Measurements from ENCODE around the gene NCKAP5.
"Not testable (repeated sequence)": the region's sequence is repeated elsewhere in the genome, so short reads cannot be mapped to it uniquely, and the experiment has no call there.

NCKAP5 gene

GRCh38 chr2:133249362-133249761 lies 318.9 kb downstream of the NCKAP5 start:
- no peak for DNase-seq

- no peak for DNase-seq
Observed at GRCh38 chr2:133248264-133248663, 320.0 kb downstream of the NCKAP5 start.

GRCh38 chr2:133247631-133248030 lies 320.6 kb downstream of the NCKAP5 start:
- no peak for DNase-seq

GRCh38 chr2:133241224-133241571 lies 327.1 kb downstream of the NCKAP5 start:
- DNase-seq = no peak

GRCh38 chr2:133240491-133241223 lies 327.6 kb downstream of the NCKAP5 start:
- DNase-seq = no peak

GRCh38 chr2:133235968-133236367 lies 332.3 kb downstream of the NCKAP5 start:
- DNase-seq = no peak

GRCh38 chr2:133232556-133232955 lies 335.7 kb downstream of the NCKAP5 start:
- no peak for DNase-seq

- no peak for DNase-seq
Observed at GRCh38 chr2:133231264-133231663, 337.0 kb downstream of the NCKAP5 start.

GRCh38 chr2:133229974-133230373 lies 338.3 kb downstream of the NCKAP5 start:
- no peak for DNase-seq

GRCh38 chr2:133223226-133223625 lies 345.0 kb downstream of the NCKAP5 start:
- no peak for DNase-seq

GRCh38 chr2:133221398-133221797 lies 346.9 kb downstream of the NCKAP5 start:
- DNase-seq = no peak

- DNase-seq = no peak
Observed at GRCh38 chr2:133218204-133218603, 350.1 kb downstream of the NCKAP5 start.

- no peak for DNase-seq
Observed at GRCh38 chr2:133215477-133215876, 352.8 kb downstream of the NCKAP5 start.

- DNase-seq = no peak
Observed at GRCh38 chr2:133213651-133214050, 354.6 kb downstream of the NCKAP5 start.

- DNase-seq = no peak
Observed at GRCh38 chr2:133209325-133209724, 358.9 kb downstream of the NCKAP5 start.

- not testable (repeated sequence) for DNase-seq
Observed at GRCh38 chr2:133206666-133207065, 361.6 kb downstream of the NCKAP5 start.

- no peak for DNase-seq
Observed at GRCh38 chr2:133204421-133204820, 363.8 kb downstream of the NCKAP5 start.

GRCh38 chr2:133200684-133201421 lies 367.4 kb downstream of the NCKAP5 start:
- DNase-seq = no peak

GRCh38 chr2:133198678-133199077 lies 369.6 kb downstream of the NCKAP5 start:
- no peak for DNase-seq

- no peak for DNase-seq
Observed at GRCh38 chr2:133197156-133197555, 371.1 kb downstream of the NCKAP5 start.

GRCh38 chr2:133194777-133195335 lies 373.4 kb downstream of the NCKAP5 start:
- no peak for DNase-seq

- no peak for DNase-seq
Observed at GRCh38 chr2:133194362-133194655, 374.0 kb downstream of the NCKAP5 start.

GRCh38 chr2:133193544-133194361 lies 374.5 kb downstream of the NCKAP5 start:
- no peak for DNase-seq

- DNase-seq = no peak
Observed at GRCh38 chr2:133192028-133192427, 376.2 kb downstream of the NCKAP5 start.

Data from NCI-H2107 (cell line).